ENCODE results near the gene GOLGA2. TPM values are rescaled to one million over a fixed set of nuclear protein-coding genes. Genes with fewer than 3 reads are reported as not detected.
A peak's percentile ranks its signal among the peaks of the same experiment; 100 is the strongest.

The GOLGA2 gene
- total and polyA plus RNA-seq, 2 donors (not counting 1 experiment from before 2014, with no cell fraction given), result 23.2 to 87.3 TPM

- intact Hi-C loops (cut with micrococcal nuclease), result no loop called here
- Mint-ChIP-seq H3K4me1 (peaks cover 17% of the 10 kb centered on the region), H3K27me3 (peaks cover 26% of the 10 kb centered on the region), H3K9me3 (ENCODE audit: insufficient read depth) (no peaks in the 10 kb centered on the region), H3K27ac (no peak overlapping the region), H3K4me3 (no peak overlapping the region)
- no peaks in the 10 kb centered on the region for H3K79me2 ChIP-seq (ENCODE audit: control insufficient read depth, insufficient read depth, low read length)
- TF ChIP-seq CTCF (IDR thresholded peaks at IDR 0.05) (no peak), EZH2 (IDR thresholded peaks at IDR 0.05; ENCODE audit: borderline replicate concordance, insufficient read depth, low read depth, low read length, poor library complexity, severe bottlenecking) (no peak)
- DNase-seq (no peak), ATAC-seq (ENCODE audit: low read depth) (peak; percentile 31)
- no peaks in the 10 kb centered on the region for H4K20me1 ChIP-seq (ENCODE audit: control insufficient read depth, insufficient read depth, low read length, poor library complexity, severe bottlenecking)
- H3K4me1 ChIP-seq (ENCODE audit: control insufficient read depth in 2 of 2, insufficient read depth in 2 of 2, low read length in 2 of 2), result peaks cover 5 to 13% of the 10 kb centered on the region in 2 donors
- no peak overlapping the region for H3K4me3 ChIP-seq (ENCODE audit: control extremely low read depth in 1 of 5, extremely low read depth in 1 of 5, insufficient read depth in 1 of 5, low read depth in 2 of 5, low read length in 4 of 5)
- no peak overlapping the region for H3K9ac ChIP-seq (ENCODE audit: low read length)
- H3K27me3 ChIP-seq (replicated peaks in 1 of 4; ENCODE audit: control extremely low read depth in 1 of 4, control insufficient read depth in 3 of 4, insufficient read depth in 4 of 4, low read length in 3 of 4), result peaks cover 0 to 32% (median 7%) of the 10 kb centered on the region in 4 experiments
- WGBS (ENCODE audit: insufficient coverage), result 3% methylated on average over 7 of the region's 18 CpGs
- ChIA-PET CTCF (no interaction called here), POLR2A (interaction anchor here (0.7 to 1.0 kb wide), 2 partner anchors 16 to 824 kb away, joined by 3 to 6 read pairs; no protein-coding TSS in a partner anchor)
- no peaks in the 10 kb centered on the region for H3K36me3 ChIP-seq (replicated peaks in 1 of 2; ENCODE audit: control extremely low read depth in 1 of 2, control insufficient read depth in 1 of 2, extremely low read depth in 1 of 2, insufficient read depth in 2 of 2, low read length in 1 of 2)
- peak overlapping the region; percentile 44 for H3K4me2 ChIP-seq (replicated peaks; ENCODE audit: low read depth, low read length, poor library complexity, severe bottlenecking)
- H3K27ac ChIP-seq (ENCODE audit: low read length in 2 of 2), result no peak overlapping the region
- H2AFZ ChIP-seq (ENCODE audit: insufficient read depth, low read depth, low read length, poor library complexity, severe bottlenecking), result peak overlapping the region; percentile 33
- peaks cover 0 to 3% (median 0%) of the 10 kb centered on the region in 3 donors for H3K9me3 ChIP-seq (ENCODE audit: control extremely low read depth in 1 of 3, control insufficient read depth in 2 of 3, insufficient read depth in 1 of 3, low read length in 2 of 3)
Measured at GRCh38 chr9:128244837-128245231, 31.0 kb downstream of the GOLGA2 start.

DNA sequence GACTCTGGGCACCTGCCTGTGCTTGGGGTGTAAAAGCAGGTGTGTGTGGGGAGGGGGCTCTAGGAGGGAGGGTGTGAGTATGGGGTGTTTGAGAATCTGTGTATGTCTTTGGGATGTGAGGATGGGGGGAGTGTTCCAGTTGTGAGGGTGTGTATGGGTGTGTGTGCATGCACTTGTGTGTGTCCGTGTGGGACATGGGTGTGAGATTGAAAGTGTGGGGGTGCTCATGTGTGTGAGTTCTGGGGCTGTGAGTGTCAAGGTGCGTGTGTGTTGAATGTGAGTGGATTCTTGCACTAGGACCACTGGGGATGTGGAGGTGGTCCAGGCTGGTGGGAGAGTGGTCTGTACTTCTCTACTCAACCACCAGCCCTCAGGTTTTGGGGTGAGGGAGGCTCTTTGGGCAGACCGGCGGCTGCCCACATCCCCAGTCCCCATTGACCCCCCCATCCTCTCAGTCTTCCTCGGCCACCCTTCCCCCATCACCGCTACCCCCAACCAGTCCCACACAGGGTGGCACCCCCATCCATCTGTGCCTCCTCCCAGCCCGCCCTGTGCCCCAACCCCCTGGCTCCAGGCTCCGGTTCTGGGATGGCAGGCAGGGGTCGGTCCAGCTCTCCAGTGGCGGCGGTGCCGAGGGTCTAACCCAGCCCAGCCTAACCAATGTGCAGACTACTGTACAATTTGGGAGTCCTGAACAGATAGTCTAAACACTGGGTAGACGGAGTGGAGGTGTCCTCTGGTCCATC lies 31.5 kb downstream of the GOLGA2 start:
- H3K4me2 ChIP-seq (replicated peaks; ENCODE audit: low read depth, low read length, poor library complexity, severe bottlenecking), result peak overlapping the region; percentile 44
- peaks cover 0 to 32% (median 7%) of the 10 kb centered on the region in 4 experiments for H3K27me3 ChIP-seq (replicated peaks in 1 of 4; ENCODE audit: control extremely low read depth in 1 of 4, control insufficient read depth in 3 of 4, insufficient read depth in 4 of 4, low read length in 3 of 4)
- peak overlapping the region; percentile 33 for H2AFZ ChIP-seq (ENCODE audit: insufficient read depth, low read depth, low read length, poor library complexity, severe bottlenecking)
- no peaks in the 10 kb centered on the region for H3K36me3 ChIP-seq (replicated peaks in 1 of 2; ENCODE audit: control extremely low read depth in 1 of 2, control insufficient read depth in 1 of 2, extremely low read depth in 1 of 2, insufficient read depth in 2 of 2, low read length in 1 of 2)
- Mint-ChIP-seq H3K27ac (no peak overlapping the region), H3K9me3 (ENCODE audit: insufficient read depth) (no peaks in the 10 kb centered on the region), H3K4me1 (peaks cover 13% of the 10 kb centered on the region), H3K4me3 (no peak overlapping the region), H3K27me3 (peaks cover 28% of the 10 kb centered on the region)
- H3K9ac ChIP-seq (ENCODE audit: low read length), result no peak overlapping the region
- no peak for TF ChIP-seq CTCF (IDR thresholded peaks at IDR 0.05)
- no peak for TF ChIP-seq EZH2 (IDR thresholded peaks at IDR 0.05; ENCODE audit: borderline replicate concordance, insufficient read depth, low read depth, low read length, poor library complexity, severe bottlenecking)
- peaks cover 0 to 3% (median 0%) of the 10 kb centered on the region in 3 donors for H3K9me3 ChIP-seq (ENCODE audit: control extremely low read depth in 1 of 3, control insufficient read depth in 2 of 3, insufficient read depth in 1 of 3, low read length in 2 of 3)
- H3K27ac ChIP-seq (ENCODE audit: low read length in 2 of 2), result no peak overlapping the region
- WGBS (ENCODE audit: insufficient coverage), result 25% methylated on average over 7 of the region's 13 CpGs
- no peak for ATAC-seq (ENCODE audit: low read depth)
- no peak overlapping the region for H3K4me3 ChIP-seq (ENCODE audit: control extremely low read depth in 1 of 5, extremely low read depth in 1 of 5, insufficient read depth in 1 of 5, low read depth in 2 of 5, low read length in 4 of 5)
- peaks cover 5 to 9% of the 10 kb centered on the region in 2 donors for H3K4me1 ChIP-seq (ENCODE audit: control insufficient read depth in 2 of 2, insufficient read depth in 2 of 2, low read length in 2 of 2)
- H3K79me2 ChIP-seq (ENCODE audit: control insufficient read depth, insufficient read depth, low read length), result no peaks in the 10 kb centered on the region
- ChIA-PET POLR2A (interaction anchor here (0.7 kb wide), 1 partner anchor 824 kb away, joined by 6 read pairs; no protein-coding TSS in a partner anchor), CTCF (no interaction called here)
- intact Hi-C loops (cut with micrococcal nuclease), result no loop called here
- no peak for DNase-seq
- H4K20me1 ChIP-seq (ENCODE audit: control insufficient read depth, insufficient read depth, low read length, poor library complexity, severe bottlenecking), result no peaks in the 10 kb centered on the region
